Stimulated activated CD8-positive, alpha-beta memory T cell treated with anti-CD3 and anti-CD28 coated beads, Interleukin-2, amount 100 ng/mL, for 48 hours (primary cell): ENCODE data around the gene KIRREL1.

Experiments
- DNase-seq, 2 donors: peaks; one replicate each; pipeline ENCODE4 v3.0.0-alpha.2; 2020; ENCODE audit warnings: low read depth in 2 of 2

The KIRREL1 gene

DNA sequence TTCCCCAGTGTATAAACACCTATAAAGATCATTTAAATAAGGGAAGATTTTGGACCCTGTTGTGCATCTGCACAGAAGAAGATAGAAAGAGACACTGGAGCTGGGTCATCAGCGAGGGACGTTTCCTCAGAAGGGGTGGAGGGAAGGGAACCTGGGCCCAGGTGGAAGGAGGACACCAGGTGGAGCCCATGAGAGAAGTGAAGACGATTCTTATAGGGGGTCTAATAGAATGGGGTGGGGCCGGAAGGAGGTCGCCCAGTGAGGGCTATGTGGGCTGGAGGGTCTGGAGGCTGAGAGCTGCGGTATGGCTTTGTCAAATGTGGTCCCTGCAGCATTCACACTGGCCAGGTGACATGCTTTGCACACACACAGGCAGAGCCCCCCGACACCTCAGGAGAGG, 13.7 kb downstream of the KIRREL1 start:
- no peak for DNase-seq

GRCh38 chr1:158007667-158008386, 14.4 kb downstream of the KIRREL1 start:
- DNase-seq: no peak

DNA sequence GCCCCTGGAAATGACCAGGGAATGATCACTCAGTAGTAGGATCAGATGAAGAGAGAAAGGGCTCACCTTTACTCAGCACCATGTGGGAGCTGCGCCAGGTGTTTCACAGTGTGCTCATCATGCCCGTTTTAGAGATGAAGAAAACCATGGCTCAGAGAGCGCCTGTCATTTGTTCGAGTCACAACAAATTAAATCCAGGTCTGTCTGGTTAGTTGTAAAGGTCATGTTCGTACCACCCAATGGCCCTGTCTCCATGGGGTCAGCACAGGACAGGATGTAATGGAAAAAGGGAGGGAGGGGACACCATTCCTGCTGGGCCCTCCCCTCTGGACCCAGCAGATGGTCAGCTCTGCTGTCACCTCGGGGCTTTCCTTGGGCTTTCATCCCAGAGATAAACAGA, 15.2 kb downstream of the KIRREL1 start:
- no peak for DNase-seq

DNA sequence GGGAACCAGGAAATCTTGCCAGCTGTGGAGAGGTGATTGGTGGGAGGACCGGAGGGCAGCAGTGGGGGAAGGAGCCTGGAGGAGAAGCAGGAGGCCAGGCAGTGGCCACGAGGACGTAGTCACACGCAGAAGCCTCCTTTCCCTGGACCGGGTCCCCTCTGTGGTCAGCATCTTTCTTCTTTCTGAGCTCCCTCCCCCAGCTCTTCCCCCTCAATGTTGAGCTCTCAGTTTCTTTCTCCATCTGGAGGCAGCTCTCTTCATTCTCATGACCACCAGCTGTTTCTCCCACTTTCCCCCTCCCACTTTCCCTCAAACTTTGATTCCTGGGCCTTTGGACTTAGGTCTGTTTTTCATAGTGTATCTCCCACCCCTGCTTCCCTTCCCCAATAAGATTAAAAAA, 18.3 kb downstream of the KIRREL1 start:
- no peak for DNase-seq

- no peak for DNase-seq
Observed at GRCh38 chr1:158013840-158014730, 20.6 kb downstream of the KIRREL1 start.

GRCh38 chr1:158014731-158015320, 21.4 kb downstream of the KIRREL1 start:
- no peak for DNase-seq

DNA sequence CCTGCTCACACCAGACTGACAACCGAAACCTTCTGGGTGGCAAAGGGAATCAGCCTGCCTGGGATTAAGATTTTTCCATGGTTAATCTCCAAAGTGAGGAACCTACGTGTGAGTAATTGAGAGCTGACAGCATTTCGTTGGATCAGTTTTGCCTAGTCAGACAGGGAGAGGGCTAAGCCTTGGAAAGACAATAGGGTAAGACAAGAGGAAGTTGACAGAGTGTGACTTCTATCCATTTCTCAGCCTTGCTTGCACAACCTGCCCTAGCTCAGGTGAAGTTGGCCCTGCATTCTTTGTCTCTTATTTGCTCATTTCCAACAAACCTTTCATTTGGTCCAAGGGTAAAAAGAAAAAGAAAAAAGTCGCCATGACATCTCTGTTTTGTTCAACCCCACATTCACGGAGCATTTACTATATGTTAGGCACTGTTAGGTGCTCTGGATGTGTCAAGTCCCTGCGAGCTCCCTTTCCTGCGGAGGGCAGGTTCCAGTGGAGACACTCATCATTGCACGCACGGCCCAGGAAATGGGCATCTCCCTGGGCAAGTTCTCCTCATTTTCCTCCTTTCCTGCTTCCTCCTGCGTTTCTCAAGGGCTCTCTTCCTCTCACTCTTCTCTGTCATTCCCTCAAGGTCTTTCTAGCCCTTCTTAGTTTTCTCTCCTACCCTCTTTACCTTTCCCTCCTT, 23.3 kb downstream of the KIRREL1 start:
- no peak for DNase-seq

- DNase-seq: no peak
Observed at GRCh38 chr1:158017800-158018595, 24.6 kb downstream of the KIRREL1 start.

- no peak for DNase-seq
Observed at GRCh38 chr1:158019171-158019868, 25.9 kb downstream of the KIRREL1 start.

DNA sequence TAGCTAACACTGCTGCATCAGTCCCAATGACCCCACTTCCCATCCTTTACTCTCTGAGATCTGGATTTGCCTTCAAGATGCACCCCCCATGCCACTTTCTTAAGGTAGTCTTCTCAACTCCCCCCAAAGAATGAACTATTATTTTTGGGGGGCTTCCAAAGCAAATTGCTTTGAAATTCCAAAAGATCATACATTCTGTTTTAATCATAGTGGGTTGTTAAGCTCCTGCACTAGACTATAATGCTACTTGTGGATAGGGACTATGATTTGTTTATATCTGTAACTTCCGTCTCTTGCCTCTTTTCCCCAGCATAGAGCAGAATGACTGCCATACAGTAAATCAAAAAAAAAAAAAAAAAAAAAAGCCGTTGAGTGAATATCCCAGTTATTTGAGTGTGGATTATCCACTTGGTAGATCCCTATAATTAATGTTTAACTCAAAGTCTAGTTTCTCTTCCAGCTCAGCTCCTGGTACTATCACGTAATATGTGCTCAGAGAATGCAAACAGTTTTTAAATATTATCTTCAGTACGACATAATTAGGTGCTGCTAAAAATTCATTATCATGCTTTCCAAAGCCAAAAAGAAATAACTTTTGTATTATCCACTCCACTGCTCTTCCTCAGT, 26.9 kb downstream of the KIRREL1 start:
- no peak for DNase-seq

GRCh38 chr1:158020886-158021620, 27.6 kb downstream of the KIRREL1 start:
- DNase-seq: no peak

- DNase-seq: no peak
Observed at GRCh38 chr1:158021721-158022120, 28.3 kb downstream of the KIRREL1 start.

DNA sequence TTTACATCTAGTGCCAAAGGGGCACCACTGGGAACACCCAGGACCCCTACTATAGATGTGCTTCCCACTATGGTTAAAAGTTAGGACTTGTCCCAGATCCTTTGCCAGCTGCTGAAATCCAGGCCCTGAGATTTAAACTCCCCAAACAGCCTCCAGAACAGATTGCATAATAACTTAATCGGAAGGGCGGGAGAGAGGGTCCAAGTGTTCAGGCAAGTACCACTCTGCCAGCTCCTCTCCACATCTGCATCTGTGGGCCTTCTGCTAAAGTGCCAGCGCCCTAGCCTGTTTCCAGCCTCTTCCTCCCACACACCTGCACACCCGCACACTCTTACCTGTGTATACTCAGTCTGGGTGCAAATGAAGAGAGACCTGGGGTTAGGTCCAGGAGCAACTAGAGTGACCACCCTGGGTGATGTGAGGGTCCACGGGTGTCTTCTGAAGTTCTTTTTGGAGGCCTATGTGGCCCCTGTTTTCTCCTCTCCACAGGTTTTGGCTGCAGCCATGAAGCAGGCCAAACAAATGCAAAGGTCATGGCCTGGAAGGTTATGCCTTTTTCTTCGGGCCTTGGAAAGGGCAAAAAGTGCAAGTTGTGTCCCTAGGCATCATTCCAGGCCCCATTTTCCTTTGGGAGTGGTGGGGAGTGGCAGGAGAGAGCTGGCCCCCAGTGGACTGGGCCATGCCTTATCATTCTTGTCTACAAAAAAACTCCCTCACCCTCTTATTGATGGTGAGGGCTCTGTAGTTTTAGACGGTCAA, 29.3 kb downstream of the KIRREL1 start:
- no peak for DNase-seq

GRCh38 chr1:158024737-158025136, 31.3 kb downstream of the KIRREL1 start:
- DNase-seq: no peak

DNA sequence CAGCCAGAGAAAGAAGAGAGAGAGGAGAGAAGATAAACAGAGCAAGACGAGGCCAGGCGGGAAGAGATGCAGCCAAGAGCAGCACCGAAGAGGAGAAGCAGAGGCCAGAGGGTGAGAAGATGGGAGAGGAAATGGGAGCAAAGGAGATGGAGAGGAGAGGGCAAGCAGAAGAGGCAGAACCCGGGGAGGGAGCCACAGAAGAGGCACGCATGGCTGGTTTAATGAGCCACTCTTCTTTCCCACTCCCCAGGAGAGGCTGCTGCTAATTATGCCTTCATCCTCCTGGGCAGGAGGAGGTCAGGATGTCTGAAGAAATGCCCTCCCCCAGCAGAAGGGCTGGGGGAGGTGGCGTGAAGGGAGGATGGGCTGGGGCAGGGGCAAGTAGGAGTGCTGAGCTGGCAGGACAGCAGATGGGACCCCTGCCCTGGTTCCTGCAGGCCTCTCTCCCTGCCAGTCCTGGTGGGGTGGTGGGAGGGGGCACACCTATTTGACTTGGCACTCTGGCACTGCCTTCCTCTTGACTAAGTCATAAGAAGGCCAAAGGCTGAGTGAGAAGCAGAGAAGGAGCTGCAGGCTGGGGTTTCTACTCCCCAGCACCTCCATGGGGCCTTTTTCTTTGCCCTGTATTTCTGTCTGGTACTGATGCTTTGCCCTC, 32.3 kb downstream of the KIRREL1 start:
- DNase-seq: no peak

GRCh38 chr1:158026651-158027050, 33.2 kb downstream of the KIRREL1 start:
- DNase-seq: no peak

DNA sequence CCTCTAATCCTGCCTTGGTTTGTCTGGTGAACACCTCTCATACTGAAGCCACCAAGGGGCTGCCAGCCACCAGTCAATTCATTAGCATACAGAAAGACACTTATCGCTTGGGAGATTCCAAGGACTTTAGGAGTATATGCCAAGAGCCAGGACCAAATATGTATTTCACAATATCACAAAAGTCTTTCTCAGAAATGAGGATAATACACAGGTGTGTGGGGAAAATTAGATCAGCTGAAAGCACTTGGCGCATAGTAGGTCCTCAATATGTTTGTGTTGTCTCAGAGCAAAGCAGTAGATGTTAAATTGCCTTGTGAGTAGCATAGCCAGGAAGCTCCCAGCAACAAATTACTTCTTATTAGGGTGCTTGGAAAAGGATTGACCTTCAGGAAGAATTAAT, 34.1 kb downstream of the KIRREL1 start:
- DNase-seq: no peak

DNA sequence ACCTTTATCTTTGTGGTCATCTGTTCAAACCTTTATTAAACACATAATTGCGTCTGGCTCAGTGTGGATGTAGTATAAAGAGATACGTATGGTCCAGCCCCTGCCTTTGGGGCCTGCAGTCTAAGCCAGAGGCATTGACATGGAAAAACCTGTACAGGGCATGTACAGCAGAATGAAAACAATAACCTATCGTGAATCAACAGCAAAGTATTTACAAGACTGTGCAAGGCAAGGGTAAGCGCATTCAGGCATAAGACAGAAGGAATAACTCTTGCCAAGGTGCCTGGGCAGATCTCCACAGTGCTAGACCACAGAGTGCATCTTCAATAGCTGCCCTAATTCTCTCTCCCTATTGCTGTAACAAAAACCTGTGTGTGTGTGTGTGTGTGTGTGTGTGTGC, 35.5 kb downstream of the KIRREL1 start:
- no peak for DNase-seq
